SKM-1 treated with dmso at 0.1 percent for 144 hours (cell line): ENCODE results near the gene PRXL2A.

ENCODE experiments used
- DNase-seq: peaks from one replicate; lab custom pipeline; 2025; ENCODE audit not compliant: unreplicated experiment; lab: John Stamatoyannopoulos, UW

The PRXL2A gene

GRCh38 chr10:80460399-80461207, 52.3 kb downstream of the PRXL2A start:
- no peak for DNase-seq

- DNase-seq: no peak
Measured at GRCh38 chr10:80461208-80462183, 53.1 kb downstream of the PRXL2A start.

GRCh38 chr10:80462299-80462980, 54.1 kb downstream of the PRXL2A start:
- no peak for DNase-seq

GRCh38 chr10:80462981-80463741, 54.8 kb downstream of the PRXL2A start:
- no peak for DNase-seq

GRCh38 chr10:80463868-80464267, 55.5 kb downstream of the PRXL2A start:
- no peak for DNase-seq

GRCh38 chr10:80464557-80465450, 56.5 kb downstream of the PRXL2A start:
- DNase-seq: no peak

- DNase-seq: no peak
Measured at GRCh38 chr10:80465451-80465835, 57.1 kb downstream of the PRXL2A start.

GRCh38 chr10:80465839-80466590, 57.7 kb downstream of the PRXL2A start:
- no peak for DNase-seq

GRCh38 chr10:80466724-80467326, 58.5 kb downstream of the PRXL2A start:
- no peak for DNase-seq

- no peak for DNase-seq
Measured at GRCh38 chr10:80468002-80468401, 59.7 kb downstream of the PRXL2A start.

- DNase-seq: no peak
Measured at GRCh38 chr10:80468806-80469421, 60.6 kb downstream of the PRXL2A start.

- no peak for DNase-seq
Measured at GRCh38 chr10:80470266-80470665, 61.9 kb downstream of the PRXL2A start.

GRCh38 chr10:80471001-80471400, 62.6 kb downstream of the PRXL2A start:
- no peak for DNase-seq

GRCh38 chr10:80471715-80472233, 63.4 kb downstream of the PRXL2A start:
- no peak for DNase-seq

- DNase-seq: no peak
Measured at GRCh38 chr10:80472234-80473095, 64.1 kb downstream of the PRXL2A start.

- no peak for DNase-seq
Measured at GRCh38 chr10:80473096-80473657, 64.8 kb downstream of the PRXL2A start.
